Sigmoid colon (tissue), 4 donors: Measurements from ENCODE around the gene TPGS2.

ENCODE experiments used
- CTCF ChIP-seq, 4 experiments: fragments of 450-650 bp in 3 of 4; fragments of 200-600 bp in 1 of 4; IDR thresholded peaks; one replicate each; pipeline ENCODE4 v1.5.1; 2016 to 2019; ENCODE audit warnings: antibody characterized with exemption in 4 of 4, mild to moderate bottlenecking in 3 of 4, moderate library complexity in 2 of 4
- POLR2A ChIP-seq, 2 donors: fragments of 450-650 bp; IDR thresholded peaks; one replicate each; pipeline ENCODE4 v1.6.1; 2016; ENCODE audit warnings: antibody characterized with exemption in 2 of 2, mild to moderate bottlenecking in 2 of 2, moderate library complexity in 2 of 2
- POLR2AphosphoS5 ChIP-seq, 4 donors: sonication (generic); formaldehyde crosslinking; IDR thresholded peaks; one replicate each; pipeline ENCODE4 v1.6.1; 2017; ENCODE audit warnings: antibody characterized with exemption in 4 of 4

GRCh38 chr18:36831139-36831538, 2.3 kb upstream of the TPGS2 start:
- TF ChIP-seq CTCF (IDR thresholded peaks at IDR 0.05) (no peak), POLR2AphosphoS5 (IDR thresholded peaks at IDR 0.05) (no peak), POLR2A (IDR thresholded peaks at IDR 0.05) (no peak)
